ENCODE data around the gene RSPH6A.

Gene RSPH6A

DNA sequence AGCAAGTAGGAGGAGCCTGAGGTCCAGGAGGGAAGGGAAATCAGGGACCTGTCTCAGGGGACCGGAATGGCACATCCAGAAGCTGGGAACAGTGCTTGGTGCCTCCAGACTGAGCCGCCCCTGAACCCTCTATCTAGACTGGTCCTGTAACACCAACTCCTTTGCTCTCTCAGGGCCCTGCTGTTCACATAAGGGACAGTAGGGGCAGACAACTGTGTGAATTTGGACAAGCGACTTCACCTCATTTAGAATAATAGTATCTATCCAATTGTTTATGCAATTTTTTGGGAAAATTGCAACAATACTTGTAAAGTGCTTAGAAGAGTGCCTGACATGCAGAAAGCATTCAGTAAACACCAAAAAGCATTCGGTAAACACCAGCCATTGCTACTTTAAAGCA, 33.8 kb upstream of the RSPH6A start:
- peak; percentile 70 for ATAC-seq
- TF ChIP-seq ESRRG (CRISPR knock-in tag; IDR thresholded peaks at IDR 0.05) = no peak
- no peak for TF ChIP-seq CREB5 (CRISPR knock-in tag; IDR thresholded peaks at IDR 0.05; ENCODE audit: low read depth)
- TF ChIP-seq ZNF565 (CRISPR knock-in tag; conservative IDR thresholded peaks at IDR 0.05; ENCODE audit: low read depth) = no peak
- no peak for TF ChIP-seq ZC3H10 (CRISPR knock-in tag; IDR thresholded peaks at IDR 0.05)
- no peak for TF ChIP-seq CSRNP3 (CRISPR knock-in tag; IDR thresholded peaks at IDR 0.05)
- TF ChIP-seq ISL1 (CRISPR knock-in tag; IDR thresholded peaks at IDR 0.05) = no peak
- TF ChIP-seq, protein P1, sequence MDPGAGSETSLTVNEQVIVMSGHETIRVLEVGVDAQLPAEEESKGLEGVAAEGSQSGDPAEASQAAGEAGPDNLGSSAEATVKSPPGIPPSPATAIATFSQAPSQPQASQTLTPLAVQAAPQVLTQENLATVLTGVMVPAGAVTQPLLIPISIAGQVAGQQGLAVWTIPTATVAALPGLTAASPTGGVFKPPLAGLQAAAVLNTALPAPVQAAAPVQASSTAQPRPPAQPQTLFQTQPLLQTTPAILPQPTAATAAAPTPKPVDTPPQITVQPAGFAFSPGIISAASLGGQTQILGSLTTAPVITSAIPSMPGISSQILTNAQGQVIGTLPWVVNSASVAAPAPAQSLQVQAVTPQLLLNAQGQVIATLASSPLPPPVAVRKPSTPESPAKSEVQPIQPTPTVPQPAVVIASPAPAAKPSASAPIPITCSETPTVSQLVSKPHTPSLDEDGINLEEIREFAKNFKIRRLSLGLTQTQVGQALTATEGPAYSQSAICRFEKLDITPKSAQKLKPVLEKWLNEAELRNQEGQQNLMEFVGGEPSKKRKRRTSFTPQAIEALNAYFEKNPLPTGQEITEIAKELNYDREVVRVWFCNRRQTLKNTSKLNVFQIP (CRISPR knock-in tag; IDR thresholded peaks at IDR 0.05; ENCODE audit: borderline replicate concordance, low read depth) = no peak
- no peak for TF ChIP-seq ZFP3 (CRISPR knock-in tag; IDR thresholded peaks at IDR 0.05)
- no peak for TF ChIP-seq SNAI2 (CRISPR knock-in tag; IDR thresholded peaks at IDR 0.05)
- no peak for TF ChIP-seq TCF4 (CRISPR knock-in tag; IDR thresholded peaks at IDR 0.05; ENCODE audit: borderline replicate concordance)
- TF ChIP-seq BACH2 (CRISPR knock-in tag; IDR thresholded peaks at IDR 0.05; ENCODE audit: borderline replicate concordance) = no peak
- no peak for TF ChIP-seq ARNTL (CRISPR knock-in tag; IDR thresholded peaks at IDR 0.05; ENCODE audit: borderline replicate concordance, low read depth)

GRCh38 chr19:45847663-45848062, 32.6 kb upstream of the RSPH6A start:
- no peak for ATAC-seq
- TF ChIP-seq ZNF70 (CRISPR knock-in tag; IDR thresholded peaks at IDR 0.05) (no peak), SNAI2 (CRISPR knock-in tag; IDR thresholded peaks at IDR 0.05) (no peak)

- TF ChIP-seq ZC3H10 (CRISPR knock-in tag; IDR thresholded peaks at IDR 0.05) = no peak
- no peak for TF ChIP-seq PPARA (CRISPR knock-in tag; IDR thresholded peaks at IDR 0.05; ENCODE audit: borderline replicate concordance)
- no peak for TF ChIP-seq ISL1 (CRISPR knock-in tag; IDR thresholded peaks at IDR 0.05)
- no peak for TF ChIP-seq TCF4 (CRISPR knock-in tag; IDR thresholded peaks at IDR 0.05; ENCODE audit: borderline replicate concordance)
- no peak for TF ChIP-seq ZNF565 (CRISPR knock-in tag; conservative IDR thresholded peaks at IDR 0.05; ENCODE audit: low read depth)
- TF ChIP-seq BACH2 (CRISPR knock-in tag; IDR thresholded peaks at IDR 0.05; ENCODE audit: borderline replicate concordance) = no peak
- TF ChIP-seq CSRNP3 (CRISPR knock-in tag; IDR thresholded peaks at IDR 0.05) = no peak
- no peak for TF ChIP-seq ZFP30 (CRISPR knock-in tag; IDR thresholded peaks at IDR 0.05)
- no peak for ATAC-seq
Measured at GRCh38 chr19:45842198-45842597, 27.1 kb upstream of the RSPH6A start.

DNA sequence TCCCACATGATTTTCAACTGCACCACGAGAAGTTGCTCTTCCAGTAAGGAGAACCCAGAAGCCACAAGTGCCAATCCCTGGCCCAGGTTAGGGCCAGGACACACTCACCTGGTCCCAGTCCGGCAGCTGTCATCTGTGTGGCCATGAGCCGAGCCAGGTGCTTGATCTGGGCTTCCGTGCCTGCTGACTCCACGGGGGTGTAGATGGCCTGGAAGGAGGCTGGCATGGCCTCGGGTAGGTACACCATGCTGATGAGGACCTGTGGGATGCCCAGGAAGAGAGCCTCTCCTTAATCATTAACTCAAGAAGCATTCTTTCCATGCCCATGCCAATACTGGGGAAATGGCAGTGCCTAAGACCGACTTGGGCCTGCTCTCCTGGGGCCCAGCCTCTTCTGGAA, 19.9 kb upstream of the RSPH6A start:
- no peak for ATAC-seq
- TF ChIP-seq ZNF70 (CRISPR knock-in tag; IDR thresholded peaks at IDR 0.05) (no peak), CSDC2 (CRISPR knock-in tag; IDR thresholded peaks at IDR 0.05) (no peak), TCF4 (CRISPR knock-in tag; IDR thresholded peaks at IDR 0.05; ENCODE audit: borderline replicate concordance) (no peak), CSRNP3 (CRISPR knock-in tag; IDR thresholded peaks at IDR 0.05) (no peak), ZFP3 (CRISPR knock-in tag; IDR thresholded peaks at IDR 0.05) (no peak), ZNF8 (CRISPR knock-in tag; IDR thresholded peaks at IDR 0.05) (no peak), ARNTL (CRISPR knock-in tag; IDR thresholded peaks at IDR 0.05; ENCODE audit: borderline replicate concordance, low read depth) (no peak), ZNF565 (CRISPR knock-in tag; conservative IDR thresholded peaks at IDR 0.05; ENCODE audit: low read depth) (no peak), CREB5 (CRISPR knock-in tag; IDR thresholded peaks at IDR 0.05; ENCODE audit: low read depth) (no peak), ISL1 (CRISPR knock-in tag; IDR thresholded peaks at IDR 0.05) (no peak), PPARA (CRISPR knock-in tag; IDR thresholded peaks at IDR 0.05; ENCODE audit: borderline replicate concordance) (no peak)
- TF ChIP-seq, protein P2, sequence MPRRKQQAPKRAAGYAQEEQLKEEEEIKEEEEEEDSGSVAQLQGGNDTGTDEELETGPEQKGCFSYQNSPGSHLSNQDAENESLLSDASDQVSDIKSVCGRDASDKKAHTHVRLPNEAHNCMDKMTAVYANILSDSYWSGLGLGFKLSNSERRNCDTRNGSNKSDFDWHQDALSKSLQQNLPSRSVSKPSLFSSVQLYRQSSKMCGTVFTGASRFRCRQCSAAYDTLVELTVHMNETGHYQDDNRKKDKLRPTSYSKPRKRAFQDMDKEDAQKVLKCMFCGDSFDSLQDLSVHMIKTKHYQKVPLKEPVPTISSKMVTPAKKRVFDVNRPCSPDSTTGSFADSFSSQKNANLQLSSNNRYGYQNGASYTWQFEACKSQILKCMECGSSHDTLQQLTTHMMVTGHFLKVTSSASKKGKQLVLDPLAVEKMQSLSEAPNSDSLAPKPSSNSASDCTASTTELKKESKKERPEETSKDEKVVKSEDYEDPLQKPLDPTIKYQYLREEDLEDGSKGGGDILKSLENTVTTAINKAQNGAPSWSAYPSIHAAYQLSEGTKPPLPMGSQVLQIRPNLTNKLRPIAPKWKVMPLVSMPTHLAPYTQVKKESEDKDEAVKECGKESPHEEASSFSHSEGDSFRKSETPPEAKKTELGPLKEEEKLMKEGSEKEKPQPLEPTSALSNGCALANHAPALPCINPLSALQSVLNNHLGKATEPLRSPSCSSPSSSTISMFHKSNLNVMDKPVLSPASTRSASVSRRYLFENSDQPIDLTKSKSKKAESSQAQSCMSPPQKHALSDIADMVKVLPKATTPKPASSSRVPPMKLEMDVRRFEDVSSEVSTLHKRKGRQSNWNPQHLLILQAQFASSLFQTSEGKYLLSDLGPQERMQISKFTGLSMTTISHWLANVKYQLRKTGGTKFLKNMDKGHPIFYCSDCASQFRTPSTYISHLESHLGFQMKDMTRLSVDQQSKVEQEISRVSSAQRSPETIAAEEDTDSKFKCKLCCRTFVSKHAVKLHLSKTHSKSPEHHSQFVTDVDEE (CRISPR knock-in tag; IDR thresholded peaks at IDR 0.05) = no peak
- TF ChIP-seq, protein P1 (CRISPR knock-in tag; IDR thresholded peaks at IDR 0.05; ENCODE audit: borderline replicate concordance, low read depth) = no peak
